ENCODE measurements around the gene PRKCZ. TPM values are rescaled to one million over a fixed set of nuclear protein-coding genes. Genes with fewer than 3 reads are reported as not detected.

PRKCZ gene
- total and polyA plus RNA-seq, 2 experiments from 2014 or later, result 26.2 to 36.9 TPM

DNA sequence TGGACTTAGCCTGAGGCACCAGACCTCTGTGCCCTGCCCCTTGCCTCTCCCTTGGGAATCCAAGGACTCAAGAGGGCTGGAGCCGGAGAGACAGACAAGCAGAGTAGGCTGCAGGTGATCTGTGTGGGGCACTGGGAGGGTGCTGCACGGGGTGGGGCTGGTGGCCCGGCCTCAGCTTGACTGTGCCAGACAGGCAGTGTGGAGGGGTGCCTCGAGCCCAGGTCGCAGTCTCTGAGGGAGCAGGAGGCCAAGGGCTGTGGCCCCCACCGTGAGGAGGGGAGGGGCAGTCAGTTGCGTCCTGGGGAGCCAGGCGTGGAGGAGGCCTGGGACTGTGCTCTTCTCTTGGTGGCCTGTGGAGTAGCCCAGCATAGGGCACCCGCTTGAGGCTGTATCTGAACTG lies 27.0 kb upstream of the PRKCZ start:
- no peak for ATAC-seq
- H3K79me2 ChIP-seq (replicated peaks; ENCODE audit: insufficient read depth), result no peaks in the 10 kb centered on the region
- TF ChIP-seq, protein P1, sequence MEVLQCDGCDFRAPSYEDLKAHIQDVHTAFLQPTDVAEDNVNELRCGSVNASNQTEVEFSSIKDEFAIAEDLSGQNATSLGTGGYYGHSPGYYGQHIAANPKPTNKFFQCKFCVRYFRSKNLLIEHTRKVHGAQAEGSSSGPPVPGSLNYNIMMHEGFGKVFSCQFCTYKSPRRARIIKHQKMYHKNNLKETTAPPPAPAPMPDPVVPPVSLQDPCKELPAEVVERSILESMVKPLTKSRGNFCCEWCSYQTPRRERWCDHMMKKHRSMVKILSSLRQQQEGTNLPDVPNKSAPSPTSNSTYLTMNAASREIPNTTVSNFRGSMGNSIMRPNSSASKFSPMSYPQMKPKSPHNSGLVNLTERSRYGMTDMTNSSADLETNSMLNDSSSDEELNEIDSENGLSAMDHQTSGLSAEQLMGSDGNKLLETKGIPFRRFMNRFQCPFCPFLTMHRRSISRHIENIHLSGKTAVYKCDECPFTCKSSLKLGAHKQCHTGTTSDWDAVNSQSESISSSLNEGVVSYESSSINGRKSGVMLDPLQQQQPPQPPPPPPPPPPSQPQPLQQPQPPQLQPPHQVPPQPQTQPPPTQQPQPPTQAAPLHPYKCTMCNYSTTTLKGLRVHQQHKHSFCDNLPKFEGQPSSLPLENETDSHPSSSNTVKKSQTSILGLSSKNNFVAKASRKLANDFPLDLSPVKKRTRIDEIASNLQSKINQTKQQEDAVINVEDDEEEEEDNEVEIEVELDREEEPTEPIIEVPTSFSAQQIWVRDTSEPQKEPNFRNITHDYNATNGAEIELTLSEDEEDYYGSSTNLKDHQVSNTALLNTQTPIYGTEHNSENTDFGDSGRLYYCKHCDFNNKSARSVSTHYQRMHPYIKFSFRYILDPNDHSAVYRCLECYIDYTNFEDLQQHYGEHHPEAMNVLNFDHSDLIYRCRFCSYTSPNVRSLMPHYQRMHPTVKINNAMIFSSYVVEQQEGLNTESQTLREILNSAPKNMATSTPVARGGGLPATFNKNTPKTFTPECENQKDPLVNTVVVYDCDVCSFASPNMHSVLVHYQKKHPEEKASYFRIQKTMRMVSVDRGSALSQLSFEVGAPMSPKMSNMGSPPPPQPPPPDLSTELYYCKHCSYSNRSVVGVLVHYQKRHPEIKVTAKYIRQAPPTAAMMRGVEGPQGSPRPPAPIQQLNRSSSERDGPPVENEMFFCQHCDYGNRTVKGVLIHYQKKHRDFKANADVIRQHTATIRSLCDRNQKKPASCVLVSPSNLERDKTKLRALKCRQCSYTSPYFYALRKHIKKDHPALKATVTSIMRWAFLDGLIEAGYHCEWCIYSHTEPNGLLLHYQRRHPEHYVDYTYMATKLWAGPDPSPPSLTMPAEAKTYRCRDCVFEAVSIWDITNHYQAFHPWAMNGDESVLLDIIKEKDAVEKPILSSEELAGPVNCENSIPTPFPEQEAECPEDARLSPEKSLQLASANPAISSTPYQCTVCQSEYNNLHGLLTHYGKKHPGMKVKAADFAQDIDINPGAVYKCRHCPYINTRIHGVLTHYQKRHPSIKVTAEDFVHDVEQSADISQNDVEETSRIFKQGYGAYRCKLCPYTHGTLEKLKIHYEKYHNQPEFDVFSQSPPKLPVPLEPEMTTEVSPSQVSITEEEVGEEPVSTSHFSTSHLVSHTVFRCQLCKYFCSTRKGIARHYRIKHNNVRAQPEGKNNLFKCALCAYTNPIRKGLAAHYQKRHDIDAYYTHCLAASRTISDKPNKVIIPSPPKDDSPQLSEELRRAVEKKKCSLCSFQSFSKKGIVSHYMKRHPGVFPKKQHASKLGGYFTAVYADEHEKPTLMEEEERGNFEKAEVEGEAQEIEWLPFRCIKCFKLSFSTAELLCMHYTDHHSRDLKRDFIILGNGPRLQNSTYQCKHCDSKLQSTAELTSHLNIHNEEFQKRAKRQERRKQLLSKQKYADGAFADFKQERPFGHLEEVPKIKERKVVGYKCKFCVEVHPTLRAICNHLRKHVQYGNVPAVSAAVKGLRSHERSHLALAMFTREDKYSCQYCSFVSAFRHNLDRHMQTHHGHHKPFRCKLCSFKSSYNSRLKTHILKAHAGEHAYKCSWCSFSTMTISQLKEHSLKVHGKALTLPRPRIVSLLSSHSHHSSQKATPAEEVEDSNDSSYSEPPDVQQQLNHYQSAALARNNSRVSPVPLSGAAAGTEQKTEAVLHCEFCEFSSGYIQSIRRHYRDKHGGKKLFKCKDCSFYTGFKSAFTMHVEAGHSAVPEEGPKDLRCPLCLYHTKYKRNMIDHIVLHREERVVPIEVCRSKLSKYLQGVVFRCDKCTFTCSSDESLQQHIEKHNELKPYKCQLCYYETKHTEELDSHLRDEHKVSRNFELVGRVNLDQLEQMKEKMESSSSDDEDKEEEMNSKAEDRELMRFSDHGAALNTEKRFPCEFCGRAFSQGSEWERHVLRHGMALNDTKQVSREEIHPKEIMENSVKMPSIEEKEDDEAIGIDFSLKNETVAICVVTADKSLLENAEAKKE (CRISPR knock-in tag; IDR thresholded peaks at IDR 0.05), result no peak
- TF ChIP-seq NANOG (IDR thresholded peaks at IDR 0.05; ENCODE audit: borderline replicate concordance), result no peak
- TF ChIP-seq EZH2 (IDR thresholded peaks at IDR 0.05; ENCODE audit: low read depth, unreplicated experiment), result no peak
- no peak for TF ChIP-seq ZNF331 (CRISPR knock-in tag; IDR thresholded peaks at IDR 0.05; ENCODE audit: low read depth)
- no peak for TF ChIP-seq CREB1 (CRISPR knock-in tag; IDR thresholded peaks at IDR 0.05; ENCODE audit: low read depth)
- TF ChIP-seq, protein P2, sequence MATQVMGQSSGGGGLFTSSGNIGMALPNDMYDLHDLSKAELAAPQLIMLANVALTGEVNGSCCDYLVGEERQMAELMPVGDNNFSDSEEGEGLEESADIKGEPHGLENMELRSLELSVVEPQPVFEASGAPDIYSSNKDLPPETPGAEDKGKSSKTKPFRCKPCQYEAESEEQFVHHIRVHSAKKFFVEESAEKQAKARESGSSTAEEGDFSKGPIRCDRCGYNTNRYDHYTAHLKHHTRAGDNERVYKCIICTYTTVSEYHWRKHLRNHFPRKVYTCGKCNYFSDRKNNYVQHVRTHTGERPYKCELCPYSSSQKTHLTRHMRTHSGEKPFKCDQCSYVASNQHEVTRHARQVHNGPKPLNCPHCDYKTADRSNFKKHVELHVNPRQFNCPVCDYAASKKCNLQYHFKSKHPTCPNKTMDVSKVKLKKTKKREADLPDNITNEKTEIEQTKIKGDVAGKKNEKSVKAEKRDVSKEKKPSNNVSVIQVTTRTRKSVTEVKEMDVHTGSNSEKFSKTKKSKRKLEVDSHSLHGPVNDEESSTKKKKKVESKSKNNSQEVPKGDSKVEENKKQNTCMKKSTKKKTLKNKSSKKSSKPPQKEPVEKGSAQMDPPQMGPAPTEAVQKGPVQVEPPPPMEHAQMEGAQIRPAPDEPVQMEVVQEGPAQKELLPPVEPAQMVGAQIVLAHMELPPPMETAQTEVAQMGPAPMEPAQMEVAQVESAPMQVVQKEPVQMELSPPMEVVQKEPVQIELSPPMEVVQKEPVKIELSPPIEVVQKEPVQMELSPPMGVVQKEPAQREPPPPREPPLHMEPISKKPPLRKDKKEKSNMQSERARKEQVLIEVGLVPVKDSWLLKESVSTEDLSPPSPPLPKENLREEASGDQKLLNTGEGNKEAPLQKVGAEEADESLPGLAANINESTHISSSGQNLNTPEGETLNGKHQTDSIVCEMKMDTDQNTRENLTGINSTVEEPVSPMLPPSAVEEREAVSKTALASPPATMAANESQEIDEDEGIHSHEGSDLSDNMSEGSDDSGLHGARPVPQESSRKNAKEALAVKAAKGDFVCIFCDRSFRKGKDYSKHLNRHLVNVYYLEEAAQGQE (IDR thresholded peaks at IDR 0.05; ENCODE audit: unreplicated experiment), result no peak
- no peak for TF ChIP-seq STAT1 (IDR thresholded peaks at IDR 0.05; ENCODE audit: unreplicated experiment)
- TF ChIP-seq, protein P3, sequence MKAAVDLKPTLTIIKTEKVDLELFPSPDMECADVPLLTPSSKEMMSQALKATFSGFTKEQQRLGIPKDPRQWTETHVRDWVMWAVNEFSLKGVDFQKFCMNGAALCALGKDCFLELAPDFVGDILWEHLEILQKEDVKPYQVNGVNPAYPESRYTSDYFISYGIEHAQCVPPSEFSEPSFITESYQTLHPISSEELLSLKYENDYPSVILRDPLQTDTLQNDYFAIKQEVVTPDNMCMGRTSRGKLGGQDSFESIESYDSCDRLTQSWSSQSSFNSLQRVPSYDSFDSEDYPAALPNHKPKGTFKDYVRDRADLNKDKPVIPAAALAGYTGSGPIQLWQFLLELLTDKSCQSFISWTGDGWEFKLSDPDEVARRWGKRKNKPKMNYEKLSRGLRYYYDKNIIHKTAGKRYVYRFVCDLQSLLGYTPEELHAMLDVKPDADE (IDR thresholded peaks at IDR 0.05), result no peak
- no peak for TF ChIP-seq ZNF114 (CRISPR knock-in tag; IDR thresholded peaks at IDR 0.05)
- TF ChIP-seq, protein P4, sequence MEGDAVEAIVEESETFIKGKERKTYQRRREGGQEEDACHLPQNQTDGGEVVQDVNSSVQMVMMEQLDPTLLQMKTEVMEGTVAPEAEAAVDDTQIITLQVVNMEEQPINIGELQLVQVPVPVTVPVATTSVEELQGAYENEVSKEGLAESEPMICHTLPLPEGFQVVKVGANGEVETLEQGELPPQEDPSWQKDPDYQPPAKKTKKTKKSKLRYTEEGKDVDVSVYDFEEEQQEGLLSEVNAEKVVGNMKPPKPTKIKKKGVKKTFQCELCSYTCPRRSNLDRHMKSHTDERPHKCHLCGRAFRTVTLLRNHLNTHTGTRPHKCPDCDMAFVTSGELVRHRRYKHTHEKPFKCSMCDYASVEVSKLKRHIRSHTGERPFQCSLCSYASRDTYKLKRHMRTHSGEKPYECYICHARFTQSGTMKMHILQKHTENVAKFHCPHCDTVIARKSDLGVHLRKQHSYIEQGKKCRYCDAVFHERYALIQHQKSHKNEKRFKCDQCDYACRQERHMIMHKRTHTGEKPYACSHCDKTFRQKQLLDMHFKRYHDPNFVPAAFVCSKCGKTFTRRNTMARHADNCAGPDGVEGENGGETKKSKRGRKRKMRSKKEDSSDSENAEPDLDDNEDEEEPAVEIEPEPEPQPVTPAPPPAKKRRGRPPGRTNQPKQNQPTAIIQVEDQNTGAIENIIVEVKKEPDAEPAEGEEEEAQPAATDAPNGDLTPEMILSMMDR (conservative IDR thresholded peaks at IDR 0.05; ENCODE audit: low read depth in 2 of 2), result no peak
- TF ChIP-seq POLR2AphosphoS5 (IDR thresholded peaks at IDR 0.05; ENCODE audit: low read depth), result no peak
- TF ChIP-seq EZH2phosphoT487 (IDR thresholded peaks at IDR 0.05; ENCODE audit: unreplicated experiment), result no peak
- no peak for TF ChIP-seq JUNB (IDR thresholded peaks at IDR 0.05; ENCODE audit: unreplicated experiment)
- no peaks in the 10 kb centered on the region for H3K36me3 ChIP-seq (ENCODE audit: insufficient read depth)
- H3K4me1 ChIP-seq (ENCODE audit: insufficient read depth), result peaks cover 6% of the 10 kb centered on the region; the same call in 1 of the 2 replicates
- H3K27ac ChIP-seq (ENCODE audit: low read depth), result no peak overlapping the region
- H3K36me3 Mint-ChIP-seq (ENCODE audit: low read depth), result no peaks in the 10 kb centered on the region
- no peaks in the 10 kb centered on the region for H3K9me3 Mint-ChIP-seq
- no peak overlapping the region for H3K4me3 Mint-ChIP-seq
- no peak overlapping the region for H3K4me2 ChIP-seq
- no peak overlapping the region for H3K27ac Mint-ChIP-seq
- no peak overlapping the region for H2AFZ ChIP-seq
- H3F3A ChIP-seq (replicated peaks; ENCODE audit: low read depth), result peaks cover 4% of the 10 kb centered on the region; the same call in 1 of the 2 replicates
- H3K4me1 Mint-ChIP-seq, result peaks cover 4% of the 10 kb centered on the region; the same call in 2 of the 3 replicates
- H4K20me1 ChIP-seq (replicated peaks; ENCODE audit: insufficient read depth), result no peaks in the 10 kb centered on the region
- peaks cover 14% of the 10 kb centered on the region for H3K27me3 ChIP-seq (ENCODE audit: insufficient read depth)
- H3K27me3 Mint-ChIP-seq (ENCODE audit: insufficient read depth, low read depth, poor library complexity), result peaks cover 30% of the 10 kb centered on the region
- H3K9me2 ChIP-seq (ENCODE audit: insufficient read depth), result no peaks in the 10 kb centered on the region
- DNase-seq (ENCODE audit: low spot score), result no peak
- H3K4me3 ChIP-seq, result no peak overlapping the region
